Activated CD8-positive, alpha-beta memory T cell treated with anti-CD3 and anti-CD28 coated beads for 4 hours (primary cell): ENCODE results near the gene FAM81A.
"Not testable (repeated sequence)": the region's sequence is repeated elsewhere in the genome, so short reads cannot be mapped to it uniquely, and the experiment has no call there.

Experiments
- DNase-seq, 2 donors: peaks; one replicate each; pipeline ENCODE4 v3.0.0-alpha.2; 2020; ENCODE audit warnings: low read depth in 2 of 2

FAM81A gene

DNA sequence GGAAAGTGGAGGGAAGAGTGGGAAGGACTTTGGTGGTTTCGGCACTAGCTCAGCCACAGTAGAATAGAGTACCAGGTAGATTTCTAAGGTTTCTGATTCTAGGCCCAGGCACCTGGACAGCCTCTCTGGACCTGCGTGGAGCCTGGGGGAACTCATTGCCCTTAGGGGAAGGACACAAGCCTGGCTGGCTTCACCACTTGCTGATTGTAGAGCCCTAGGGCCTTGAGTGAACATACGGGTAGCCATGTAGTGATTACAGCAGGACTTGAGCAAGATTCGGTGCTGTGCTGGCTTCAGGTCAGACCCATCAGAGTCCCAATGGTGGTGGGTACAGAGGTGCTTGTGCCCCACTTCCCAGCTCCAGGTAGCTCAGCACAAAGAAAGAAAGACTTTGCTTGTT, 47.0 kb downstream of the FAM81A start:
- no peak for DNase-seq

GRCh38 chr15:59489485-59489884, 51.5 kb downstream of the FAM81A start:
- DNase-seq: not testable (repeated sequence)

GRCh38 chr15:59491062-59491461, 53.1 kb downstream of the FAM81A start:
- DNase-seq: no peak

- DNase-seq: peak in 1 of 2 donors; percentile 10
Measured at GRCh38 chr15:59492389-59493377, 54.7 kb downstream of the FAM81A start.

DNA sequence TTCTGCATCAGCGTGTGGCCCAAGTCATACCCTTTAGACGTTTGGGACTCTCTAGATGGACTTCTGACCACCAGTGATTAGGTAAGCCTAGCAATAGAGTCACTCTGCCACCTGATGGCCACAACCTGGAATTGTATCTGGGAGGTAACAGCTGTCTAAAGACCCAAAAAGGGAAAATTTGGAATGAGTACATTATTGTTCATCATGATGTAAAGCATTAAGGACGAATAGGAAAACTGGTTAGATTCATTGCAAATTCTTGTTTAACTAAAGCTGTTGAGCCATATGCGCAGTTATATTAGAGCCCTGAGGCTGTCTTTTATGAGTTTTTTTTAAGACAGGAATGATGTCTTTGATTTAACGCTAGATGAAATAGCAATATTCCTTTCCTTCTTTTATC, 63.6 kb downstream of the FAM81A start:
- DNase-seq: no peak

DNA sequence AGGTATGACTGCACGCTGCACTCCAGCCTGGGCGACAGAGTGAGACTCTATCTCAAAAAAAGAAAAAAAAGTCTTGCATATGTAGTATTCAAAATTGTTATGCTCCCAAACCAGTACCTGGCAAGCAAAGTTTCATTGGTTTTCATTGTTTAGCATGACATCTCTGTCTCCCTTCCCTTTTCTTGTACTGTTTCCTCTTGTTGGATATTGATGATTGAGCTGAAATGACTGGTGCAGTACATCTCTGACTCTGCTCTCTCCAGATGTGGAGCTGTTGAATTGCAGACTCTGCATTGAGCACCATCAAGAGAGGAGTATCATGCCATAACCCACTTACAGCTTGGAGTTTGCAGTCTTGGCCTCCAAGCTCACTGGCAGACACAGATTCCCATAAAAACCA, 77.2 kb downstream of the FAM81A start:
- no peak for DNase-seq

DNA sequence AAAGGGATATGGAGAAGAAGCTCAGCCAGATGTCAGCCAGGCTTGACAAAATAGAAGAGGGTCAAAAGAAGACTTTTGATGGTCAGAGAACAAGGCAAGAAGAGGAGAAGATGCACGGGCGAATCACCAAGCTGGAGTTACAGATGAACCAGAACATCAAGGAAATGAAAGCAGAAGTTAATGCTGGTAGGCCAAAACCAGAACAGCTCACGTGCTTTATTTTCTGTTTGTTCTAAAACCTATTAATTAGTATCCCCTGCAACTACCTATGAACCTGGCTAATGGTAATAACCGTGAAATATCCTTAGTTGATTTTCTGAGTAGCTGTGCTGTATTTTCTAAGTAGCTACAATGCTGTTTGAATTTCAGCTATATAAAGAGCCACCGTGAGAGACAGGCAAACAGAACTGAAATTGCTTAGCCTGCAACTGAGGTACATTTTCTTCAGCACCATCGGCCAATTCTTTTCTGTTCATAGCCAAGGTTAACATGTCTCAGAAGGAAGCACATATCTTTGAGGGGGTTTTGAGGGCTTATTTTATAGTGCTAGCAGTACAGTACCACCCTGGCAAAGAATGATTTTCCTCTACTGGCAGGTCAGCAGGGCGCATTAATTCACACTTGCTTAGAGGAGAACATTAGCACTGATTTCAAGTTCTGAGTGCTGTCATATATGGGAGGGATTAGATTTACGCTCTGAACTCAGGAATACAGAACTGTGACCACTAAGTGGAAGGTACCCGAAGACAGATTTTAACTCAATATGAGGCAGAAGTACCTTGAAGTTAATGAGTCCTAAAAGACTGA, 78.9 kb downstream of the FAM81A start:
- no peak for DNase-seq

DNA sequence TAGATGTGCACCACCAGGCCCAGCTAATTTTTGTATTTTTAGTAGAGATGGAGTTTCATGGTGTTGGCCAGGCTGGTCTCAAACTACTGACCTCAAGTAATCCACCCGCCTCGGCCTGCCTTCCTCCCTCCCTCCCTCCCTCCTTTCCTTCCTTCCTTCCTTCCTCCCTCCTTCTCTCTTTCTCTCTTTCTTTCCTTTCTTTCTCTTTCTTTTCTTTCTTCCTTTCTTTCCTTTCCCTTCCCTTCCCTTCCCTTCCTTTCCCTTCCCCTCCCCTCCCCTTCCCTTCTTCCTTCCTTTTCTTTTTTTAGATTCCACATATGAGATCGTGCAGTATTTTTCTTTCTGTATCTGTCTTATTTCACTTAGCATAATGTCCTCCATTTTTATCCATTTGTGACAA, 81.3 kb downstream of the FAM81A start:
- DNase-seq: no peak

GRCh38 chr15:59521443-59521842, 83.5 kb downstream of the FAM81A start:
- DNase-seq: no peak

- DNase-seq: peak; percentile 9 to 23
Measured at GRCh38 chr15:59522988-59523461, 85.0 kb downstream of the FAM81A start.

DNA sequence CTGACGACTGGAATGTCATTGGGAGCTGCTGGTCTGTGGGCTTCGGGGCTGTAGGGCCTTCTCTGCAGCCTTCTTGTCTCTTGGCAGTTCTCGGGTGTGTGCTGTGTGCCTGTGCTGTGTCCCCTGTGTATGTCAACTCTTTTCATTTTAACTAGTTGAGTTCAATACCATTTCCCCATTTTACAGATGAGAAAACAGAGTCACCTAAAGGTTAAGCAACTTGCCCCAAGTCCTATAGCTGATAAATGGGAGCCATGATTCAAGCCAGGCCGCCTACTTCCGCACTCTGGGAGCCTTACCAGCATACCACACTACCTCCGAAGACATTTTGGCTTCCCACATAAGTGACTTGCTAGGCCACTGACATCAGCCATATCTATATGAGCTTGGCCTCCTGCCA, 85.7 kb downstream of the FAM81A start:
- no peak for DNase-seq

DNA sequence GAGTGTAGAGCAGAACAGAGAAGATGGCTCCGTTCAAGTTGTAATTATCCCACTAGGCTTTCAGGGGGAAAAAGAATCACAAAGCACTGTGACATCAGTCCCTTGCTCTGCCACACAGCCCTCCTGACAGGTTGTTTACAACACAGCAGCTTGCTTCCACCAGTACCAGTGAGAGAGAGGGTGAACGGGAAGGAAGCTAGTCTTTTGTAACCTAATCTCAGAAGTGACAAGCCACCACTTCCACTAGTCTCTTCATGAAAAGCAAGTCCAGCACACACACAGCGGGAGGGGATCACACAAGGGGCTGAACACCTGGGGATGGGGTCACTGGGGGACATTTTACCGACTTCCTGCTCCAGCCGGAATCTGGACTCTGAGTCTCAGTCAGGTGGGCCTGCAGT, 86.3 kb downstream of the FAM81A start:
- DNase-seq: no peak

- not testable (repeated sequence) for DNase-seq
Measured at GRCh38 chr15:59526466-59526865, 88.5 kb downstream of the FAM81A start.

- DNase-seq: no peak
Measured at GRCh38 chr15:59528429-59528828, 90.4 kb downstream of the FAM81A start.

GRCh38 chr15:59528961-59529402, 91.0 kb downstream of the FAM81A start:
- DNase-seq: peak; percentile 36 to 38

DNA sequence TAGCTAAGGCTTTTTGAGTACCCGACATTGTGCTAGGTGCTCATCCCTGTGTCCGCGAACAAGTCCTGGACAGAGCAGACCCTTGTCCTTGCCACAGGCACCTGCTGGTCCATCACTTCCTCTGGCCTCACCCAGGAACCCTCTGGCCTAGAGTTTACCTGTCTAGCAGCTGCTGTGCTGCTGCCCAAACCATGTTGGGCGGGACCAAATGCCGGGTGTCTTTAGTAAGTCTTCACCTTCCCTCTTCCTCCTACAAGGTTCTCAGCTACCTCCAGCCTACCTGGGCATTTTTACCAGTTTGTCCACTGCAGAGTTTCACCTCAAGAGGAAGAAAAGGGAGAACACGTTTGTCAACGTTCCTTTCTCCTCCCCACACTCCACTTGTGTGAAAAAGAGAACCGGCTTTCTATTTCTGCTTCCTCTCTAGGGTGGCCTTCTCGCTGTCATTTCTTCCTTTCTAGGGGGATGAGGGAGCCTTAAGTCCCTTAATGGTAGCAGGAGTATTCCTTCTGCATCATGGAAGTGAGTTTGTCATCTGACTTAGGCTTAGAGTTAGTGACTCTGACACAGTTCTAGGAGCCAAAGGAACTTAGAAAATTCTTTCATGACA, 93.2 kb downstream of the FAM81A start:
- no peak for DNase-seq

DNA sequence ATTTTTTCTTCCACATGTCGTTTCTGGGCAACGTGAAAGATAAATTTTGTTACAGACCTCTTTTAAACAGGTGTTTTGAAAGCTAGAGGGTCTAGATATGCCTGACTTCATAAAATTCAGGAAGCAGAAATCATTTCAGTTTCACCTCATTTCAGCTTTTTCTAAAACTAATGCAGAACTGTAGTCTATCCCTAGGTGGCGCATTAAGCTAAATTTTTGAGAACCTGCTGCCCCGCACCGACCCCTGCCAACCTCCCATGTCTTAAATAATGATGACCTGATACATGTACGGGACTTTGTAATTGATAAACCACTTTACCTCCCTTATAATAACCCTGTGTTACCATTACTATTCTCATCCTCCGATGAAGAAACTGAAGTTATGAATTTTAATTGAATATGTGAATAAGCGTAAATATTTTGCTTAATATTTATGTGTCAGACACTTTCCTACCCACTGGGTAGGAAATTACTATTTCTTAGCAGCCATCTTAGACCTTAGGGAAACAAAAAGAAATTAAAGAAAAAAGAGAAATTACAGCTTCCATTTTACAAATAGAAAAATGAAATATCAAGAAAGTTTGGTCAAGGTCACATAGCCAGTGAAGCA, 94.9 kb downstream of the FAM81A start:
- DNase-seq: no peak

DNA sequence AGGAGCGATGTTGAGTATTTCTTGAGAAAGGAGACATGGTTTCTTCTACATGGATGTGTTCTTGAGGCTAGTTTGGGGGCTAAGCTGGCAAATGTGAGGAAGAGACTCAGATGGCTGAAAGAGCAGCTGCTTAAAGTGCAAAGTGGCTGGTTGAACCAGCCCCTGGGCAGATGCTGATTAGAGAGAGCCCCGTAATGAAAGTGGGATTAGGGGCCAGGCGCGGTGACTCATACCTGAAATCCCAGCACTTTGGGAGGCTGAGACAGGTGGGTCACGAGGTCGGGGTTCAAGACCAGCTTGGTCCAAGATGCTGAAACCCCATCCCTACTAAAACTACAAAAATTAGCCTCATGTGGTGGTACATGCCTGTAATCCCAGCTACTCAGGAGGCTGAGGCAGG, 98.6 kb downstream of the FAM81A start:
- no peak for DNase-seq

- no peak for DNase-seq
Measured at GRCh38 chr15:59537403-59537802, 99.4 kb downstream of the FAM81A start.

GRCh38 chr15:59538494-59538893, 100.5 kb downstream of the FAM81A start:
- DNase-seq: no peak

- DNase-seq: no peak
Measured at GRCh38 chr15:59539799-59540198, 101.8 kb downstream of the FAM81A start.

DNA sequence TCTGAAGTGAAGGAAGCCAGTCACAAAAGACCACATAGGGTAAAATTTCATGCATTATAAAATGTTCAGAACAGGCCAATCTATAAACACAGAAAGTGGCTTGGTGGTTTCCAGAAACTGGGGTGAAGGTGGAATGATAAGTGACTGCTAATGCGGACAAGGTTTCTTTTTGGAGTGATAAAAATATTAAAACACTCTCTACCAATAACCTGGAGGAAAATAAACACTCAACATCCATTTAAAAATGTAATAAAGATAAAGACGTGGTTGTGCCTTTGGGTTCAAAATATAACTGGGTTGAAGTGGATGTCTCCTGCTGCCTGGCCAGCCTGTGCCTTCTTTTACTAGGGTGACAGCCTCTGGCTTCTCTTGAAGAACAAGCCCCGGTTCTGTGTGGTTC, 102.7 kb downstream of the FAM81A start:
- no peak for DNase-seq
